Aorta (tissue), 5 donors: Measurements from ENCODE around the gene FIGNL2. TPM values are rescaled to one million over a fixed set of nuclear protein-coding genes. Genes with fewer than 3 reads are reported as not detected.
"Not testable (repeated sequence)": the region's sequence is repeated elsewhere in the genome, so short reads cannot be mapped to it uniquely, and the experiment has no call there.

Experiments used
- ATAC-seq: fragments of 200-7000 bp; cut with Tn5 transposase; one replicate; pipeline ENCODE4 v1.9.1; 2022; ENCODE audit warnings: moderate library complexity; ENCODE audit not compliant: low FRiP score
- DNase-seq, 2 donors: peaks; one replicate each; pipeline ENCODE4 v3.0.0-alpha.2; 2020
- H3K27ac ChIP-seq, 2 donors: one replicate each; pipeline ENCODE4 v1.5.1; 2013; ENCODE audit warnings: low read length in 2 of 2, mild to moderate bottlenecking in 2 of 2, moderate library complexity in 2 of 2, control low read depth in 1 of 2, inconsistent platforms in 1 of 2, low read depth in 1 of 2
- H3K27me3 ChIP-seq, 2 donors: one replicate each; pipeline ENCODE4 v1.6.1; 2013; ENCODE audit warnings: control low read depth in 1 of 2, low read length in 1 of 2, mild to moderate bottlenecking in 1 of 2, moderate library complexity in 1 of 2; ENCODE audit not compliant: insufficient read depth in 2 of 2, control insufficient read depth in 1 of 2
- H3K36me3 ChIP-seq, 2 donors: one replicate each; pipeline ENCODE4 v1.6.1; 2013; ENCODE audit warnings: control low read depth in 1 of 2, low read length in 1 of 2, mild to moderate bottlenecking in 1 of 2; ENCODE audit not compliant: insufficient read depth in 2 of 2, control insufficient read depth in 1 of 2
- H3K4me1 ChIP-seq, 2 donors: one replicate each; pipeline ENCODE4 v1.6.1; 2013; ENCODE audit warnings: low read length in 2 of 2, control low read depth in 1 of 2, mild to moderate bottlenecking in 1 of 2, moderate library complexity in 1 of 2; ENCODE audit not compliant: insufficient read depth in 2 of 2, control insufficient read depth in 1 of 2
- H3K4me3 ChIP-seq, 2 donors: one replicate each; pipeline ENCODE4 v1.5.1; 2013; ENCODE audit warnings: low read length in 2 of 2, control low read depth in 1 of 2, mild to moderate bottlenecking in 1 of 2
- H3K9me3 ChIP-seq: one replicate; pipeline ENCODE4 v1.6.1; 2013; ENCODE audit warnings: mild to moderate bottlenecking, low read length; ENCODE audit not compliant: control insufficient read depth
- WGBS, 2 donors: extraction: QIAGEN DNeasy Blood & Tissue Kit; methylation state at CpG; one replicate each; pipeline ENCODE4 v1.1.7; 2013; 5-methylcytosine and 5-hydroxymethylcytosine counted together
- intact Hi-C, 2 donors: fragments of 100-400 bp; cut with DNase I; formaldehyde crosslinking; loops; one replicate each; pipeline versions ENCODE4 v1.14.2 to v1.15.0; 2022
- polyA plus RNA-seq, 2 donors: library from polyadenylated mRNA; stranded (reverse); fragments of 200-250 nt; gene quantifications; one replicate each; pipeline ENCODE4 v1.2.3, GENCODE V29; 2013
- total RNA-seq, 2 donors: library from RNA; stranded (reverse); fragmentation: NEBNext Ultra II Directional; extraction: Animal tissue kit (Norgen Biotek cat#: 25700); gene quantifications; one replicate each; pipeline ENCODE4 v1.2.1, GENCODE V29; 2021
- donor health status: healthy with polysubstance abuse.
- donor health status: Bipolar disorder and iron deficiency.
- donor health status: DM: no; HTN: no; CAD: no.
- donor health status: DM: no; HTN: no; CAD: no.
- donor health status: DM: yes; HTN: yes; CAD: no.

Gene FIGNL2
- total and polyA plus RNA-seq, 4 donors: 0.08 to 2.1 (median 1.0) TPM; not detected in 1

DNA sequence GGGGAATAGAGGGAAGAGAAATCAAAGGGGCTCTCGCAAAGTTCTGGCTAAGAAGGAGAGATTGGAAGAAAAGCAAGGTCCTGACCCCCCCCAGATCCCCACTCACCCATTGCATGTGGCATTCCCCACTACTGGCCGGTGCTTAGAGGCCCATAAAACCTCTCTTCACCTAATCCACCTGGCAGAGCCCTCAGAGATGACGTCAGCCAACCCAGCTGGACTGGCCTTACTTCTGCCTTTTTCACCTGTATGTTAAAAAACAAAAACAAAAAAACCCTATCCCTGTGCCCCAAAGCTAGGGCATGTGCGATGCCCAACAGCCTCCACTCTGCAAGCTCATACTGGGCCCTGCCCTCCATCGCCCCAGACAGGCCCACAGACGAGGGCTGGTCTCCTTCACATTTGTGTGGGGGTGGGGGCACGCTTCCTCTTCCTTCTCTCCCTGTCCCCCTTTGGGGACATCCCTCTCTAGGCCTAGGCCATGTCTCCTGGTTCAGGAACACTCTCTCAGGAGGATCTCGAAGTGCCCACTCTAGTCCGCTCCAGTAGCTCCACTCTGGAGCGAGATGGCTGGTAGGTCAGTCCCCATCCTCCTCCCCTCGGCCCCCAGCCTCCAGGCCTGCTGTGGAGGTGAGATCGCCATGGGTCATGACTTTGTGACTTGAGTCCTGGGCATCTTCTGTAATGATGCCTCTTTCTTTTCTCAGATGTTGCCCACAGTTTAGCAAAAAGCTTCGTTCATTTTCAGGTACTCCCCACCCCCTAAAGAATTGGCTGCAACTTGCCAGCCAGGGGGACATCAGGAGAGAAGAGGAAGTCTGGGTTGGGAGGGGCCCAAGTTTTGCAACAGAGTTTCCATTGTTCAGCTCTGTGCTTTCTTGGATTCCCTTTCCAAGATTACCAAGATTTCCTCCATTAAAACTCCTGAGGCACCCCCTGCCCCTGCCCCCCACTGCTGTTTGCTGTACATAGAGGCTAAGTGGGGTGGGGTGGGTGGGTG lies 37.0 kb downstream of the FIGNL2 start:
- no peak for DNase-seq

DNA sequence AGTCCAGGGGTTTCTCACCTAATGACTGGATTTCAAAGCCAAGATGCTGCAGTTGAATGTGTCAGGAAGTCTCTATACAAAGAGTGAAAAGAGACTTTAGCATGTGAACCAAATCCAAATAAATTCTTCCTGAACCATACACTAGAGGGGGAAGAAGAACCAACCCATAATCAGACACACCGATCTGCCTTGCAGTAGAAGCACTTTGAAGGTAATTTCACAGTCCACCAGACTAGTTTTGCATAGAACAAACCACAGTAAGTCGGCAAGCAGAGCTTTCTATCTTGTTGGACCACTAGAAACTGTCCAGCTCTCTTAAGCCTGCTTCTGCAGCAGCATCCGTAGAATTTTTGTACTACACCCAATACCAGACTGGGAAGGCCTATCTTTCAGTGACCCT lies 39.3 kb downstream of the FIGNL2 start:
- Histone ChIP-seq H3K4me1 (no peaks in the 10 kb centered on the region), H3K27ac (no peak overlapping the region), H3K4me3 (no peak overlapping the region), H3K27me3 (no peaks in the 10 kb centered on the region), H3K36me3 (no peaks in the 10 kb centered on the region), H3K9me3 (no peaks in the 10 kb centered on the region)
- ATAC-seq (no peak), DNase-seq (no peak)
- WGBS, 2 donors: 80 to 85% methylated on average over 3 of the region's 3 CpGs
- intact Hi-C loops: no loop called here

More for the DNA sequence above, 37.0 kb downstream of the FIGNL2 start:
- WGBS, 2 donors: 83 to 84% methylated on average over 13 of the region's 13 CpGs
- Histone ChIP-seq H3K36me3 (no peaks in the 10 kb centered on the region), H3K27ac (no peak overlapping the region), H3K9me3 (no peaks in the 10 kb centered on the region), H3K4me3 (no peak overlapping the region), H3K27me3 (no peaks in the 10 kb centered on the region), H3K4me1 (no peaks in the 10 kb centered on the region)
- ATAC-seq: no peak
- intact Hi-C loops: loop anchor here in 1 of 2 donors (10.0 kb wide), 1 partner anchor 277 kb away; no protein-coding TSS in a partner anchor

DNA sequence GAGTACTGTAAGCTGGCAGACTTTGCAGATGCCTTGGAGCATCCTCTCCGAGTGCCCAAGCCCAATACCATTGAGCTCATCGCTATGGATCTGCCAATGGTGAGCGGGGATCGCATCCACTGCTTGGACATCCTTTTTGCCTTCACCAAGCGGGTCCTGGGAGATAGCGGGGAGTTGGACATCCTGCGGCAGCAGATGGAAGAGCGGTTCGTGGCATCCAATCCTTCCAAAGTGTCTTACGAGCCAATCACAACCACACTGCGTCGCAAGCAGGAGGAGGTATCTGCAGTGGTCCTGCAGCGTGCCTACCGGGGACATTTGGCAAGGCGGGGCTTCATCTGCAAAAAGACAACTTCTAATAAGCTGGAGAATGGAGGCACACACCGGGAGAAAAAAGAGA lies 41.6 kb downstream of the FIGNL2 start:
- Histone ChIP-seq H3K9me3 (no peaks in the 10 kb centered on the region), H3K27ac (no peak overlapping the region), H3K27me3 (no peaks in the 10 kb centered on the region), H3K36me3 (no peaks in the 10 kb centered on the region), H3K4me1 (no peaks in the 10 kb centered on the region), H3K4me3 (no peak overlapping the region)
- intact Hi-C loops: no loop called here
- WGBS, 2 donors: 93 to 94% methylated on average over 16 of the region's 16 CpGs
- ATAC-seq: no peak
- DNase-seq: no peak

DNA sequence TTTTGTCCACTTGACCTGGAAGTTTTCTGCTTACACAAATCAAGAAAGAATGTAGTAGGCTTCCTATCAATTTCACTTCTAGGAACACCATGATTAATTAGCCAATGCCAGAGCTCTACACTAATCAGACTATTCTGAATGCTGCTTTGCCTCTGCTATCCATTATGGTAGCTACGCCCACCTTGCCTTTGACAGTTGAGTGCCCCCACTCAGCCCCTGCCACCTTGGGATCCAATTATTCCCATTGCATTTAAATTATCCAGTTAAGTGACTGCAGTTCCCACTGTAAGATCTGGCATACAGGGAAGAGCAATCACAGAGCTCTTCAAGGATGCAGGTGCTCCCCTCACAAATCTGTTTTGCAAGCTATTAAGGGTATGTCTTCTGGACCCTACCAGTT lies 47.5 kb downstream of the FIGNL2 start:
- no peak for ATAC-seq
- 93 to 97% methylated on average over 1 of the region's 1 CpG for WGBS, 2 donors

DNA sequence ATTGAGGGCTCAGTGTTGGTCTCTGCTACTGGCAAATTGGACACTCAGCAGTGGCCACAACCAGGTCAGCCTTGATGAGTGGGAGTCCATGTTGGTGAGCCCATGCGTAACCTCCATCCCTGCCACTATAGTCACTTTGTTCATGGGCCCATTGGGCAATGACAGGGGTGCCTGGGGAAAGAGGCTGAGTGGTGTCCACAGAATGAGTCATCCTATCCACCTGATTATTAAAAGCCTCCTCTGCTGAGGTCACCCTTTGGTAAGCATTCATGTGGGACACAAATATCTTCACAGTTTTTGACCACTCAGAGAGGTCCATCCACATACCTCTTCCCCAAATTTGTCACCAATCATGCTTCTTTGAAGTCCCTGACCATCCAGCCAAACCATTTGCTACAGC lies 50.0 kb downstream of the FIGNL2 start:
- Histone ChIP-seq H3K27ac (no peak overlapping the region), H3K36me3 (no peaks in the 10 kb centered on the region), H3K4me3 (no peak overlapping the region), H3K27me3 (no peaks in the 10 kb centered on the region), H3K4me1 (no peaks in the 10 kb centered on the region), H3K9me3 (no peaks in the 10 kb centered on the region)
- intact Hi-C loops: no loop called here
- ATAC-seq (no peak), DNase-seq (no peak)
- WGBS, 2 donors: 95 to 100% methylated on average over 1 of the region's 1 CpG

More for the DNA sequence above, 47.5 kb downstream of the FIGNL2 start:
- no peaks in the 10 kb centered on the region for H3K9me3 ChIP-seq
- no peak overlapping the region for H3K4me3 ChIP-seq
- no peak overlapping the region for H3K27ac ChIP-seq
- intact Hi-C loops: no loop called here
- no peaks in the 10 kb centered on the region for H3K4me1 ChIP-seq
- DNase-seq: no peak
- H3K27me3 ChIP-seq: no peaks in the 10 kb centered on the region
- no peaks in the 10 kb centered on the region for H3K36me3 ChIP-seq

DNA sequence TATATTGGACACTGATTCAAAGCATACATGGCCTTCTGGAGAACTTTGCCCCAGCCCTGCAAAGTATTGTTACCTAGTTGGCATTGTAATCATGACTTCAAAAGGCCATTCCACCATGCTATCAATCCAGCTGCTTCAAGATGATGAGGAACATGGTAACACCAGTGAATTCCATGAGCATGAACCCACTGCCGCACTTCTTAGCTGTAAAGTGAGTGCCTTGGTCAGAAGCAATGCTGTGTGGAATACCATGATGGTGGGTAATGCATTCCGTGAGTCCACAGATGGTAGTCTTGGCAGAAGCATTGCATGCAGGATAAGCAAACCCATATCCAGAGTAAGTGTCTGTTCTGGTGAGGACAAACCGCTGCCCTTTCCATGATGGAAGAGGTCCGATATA lies 50.5 kb downstream of the FIGNL2 start:
- H3K27ac ChIP-seq, intact Hi-C loops: not testable (repeated sequence)
- WGBS, 2 donors: 93 to 95% methylated on average over 4 of the region's 4 CpGs

DNA sequence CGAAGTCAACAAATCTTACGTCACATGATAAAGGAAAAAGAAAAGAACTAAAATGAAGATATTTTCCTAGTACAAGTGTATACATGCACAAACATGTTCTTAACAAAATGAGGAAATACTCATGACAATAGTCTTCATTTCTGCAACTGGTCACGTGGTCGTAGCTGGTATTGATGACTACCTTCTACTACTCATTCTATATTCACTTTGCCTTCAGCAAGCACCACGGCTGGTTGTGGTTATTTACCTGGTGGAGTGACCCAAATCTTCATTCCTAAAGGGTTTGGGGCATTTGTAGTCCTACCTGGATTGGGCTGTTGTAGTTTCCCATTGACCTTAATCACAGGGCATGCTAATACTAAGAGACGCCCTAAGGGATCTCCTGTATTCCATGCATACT lies 51.2 kb downstream of the FIGNL2 start:
- no peak overlapping the region for H3K4me3 ChIP-seq
- DNase-seq: no peak
- H3K4me1 ChIP-seq: no peaks in the 10 kb centered on the region
- 90 to 91% methylated on average over 6 of the region's 6 CpGs for WGBS, 2 donors
- intact Hi-C loops: no loop called here
- H3K9me3 ChIP-seq: no peaks in the 10 kb centered on the region
- no peaks in the 10 kb centered on the region for H3K27me3 ChIP-seq
- no peak overlapping the region for H3K27ac ChIP-seq
- ATAC-seq: no peak
- no peaks in the 10 kb centered on the region for H3K36me3 ChIP-seq

More for the DNA sequence above, 50.5 kb downstream of the FIGNL2 start:
- not testable (repeated sequence) for DNase-seq, H3K4me1 ChIP-seq, H3K9me3 ChIP-seq, H3K36me3 ChIP-seq, H3K4me3 ChIP-seq, H3K27me3 ChIP-seq, ATAC-seq

DNA sequence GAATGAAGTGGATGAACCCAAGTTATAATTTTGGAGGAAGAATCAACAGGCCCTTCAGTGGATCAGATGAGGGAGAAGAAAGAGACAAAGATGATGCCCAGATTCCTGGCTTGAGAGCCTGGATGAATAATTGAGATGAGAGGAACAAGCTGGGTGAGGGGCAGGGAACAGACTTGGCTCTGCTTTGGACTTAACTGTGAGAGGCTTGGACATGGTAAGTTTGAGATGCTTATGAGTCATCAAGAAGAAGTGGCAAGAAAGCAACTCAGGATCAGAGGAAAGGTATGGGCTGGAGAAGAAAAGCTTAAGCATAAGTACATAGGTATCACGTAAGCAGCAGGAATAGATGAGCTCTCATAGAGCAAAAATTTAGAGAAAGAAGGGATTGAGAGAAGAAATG lies 55.3 kb downstream of the FIGNL2 start:
- no peak for ATAC-seq
- WGBS, 2 donors: 92 to 100% methylated on average over 1 of the region's 1 CpG
- intact Hi-C loops: no loop called here

DNA sequence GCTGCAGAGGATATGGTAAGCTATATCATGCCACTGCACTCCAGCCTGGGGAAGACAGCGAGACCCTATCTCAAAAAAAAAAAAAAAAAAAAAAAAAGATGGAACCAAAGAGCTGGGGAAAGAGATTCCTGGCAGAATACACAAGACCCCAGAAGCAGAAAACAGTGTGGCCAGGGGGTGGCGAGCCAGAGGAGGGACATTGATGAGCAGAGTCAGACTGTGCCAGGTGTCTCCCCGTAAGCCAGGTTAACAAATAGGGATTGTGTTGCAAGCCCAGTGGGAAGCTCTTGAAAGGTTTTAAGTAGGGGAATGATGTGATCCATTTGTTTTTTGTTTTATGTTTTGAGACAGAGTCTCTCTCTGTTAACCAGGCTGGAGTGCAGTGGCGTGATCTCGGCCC lies 56.1 kb downstream of the FIGNL2 start:
- H3K27ac ChIP-seq: no peak overlapping the region
- H3K36me3 ChIP-seq: no peaks in the 10 kb centered on the region
- ATAC-seq: no peak
- DNase-seq: no peak
- H3K9me3 ChIP-seq: peaks cover 1% of the 10 kb centered on the region
- intact Hi-C loops: no loop called here
- H3K4me3 ChIP-seq: no peak overlapping the region
- H3K27me3 ChIP-seq: no peaks in the 10 kb centered on the region
- WGBS, 2 donors: 96 to 99% methylated on average over 5 of the region's 5 CpGs
- H3K4me1 ChIP-seq: no peaks in the 10 kb centered on the region

More for the DNA sequence above, 55.3 kb downstream of the FIGNL2 start:
- no peaks in the 10 kb centered on the region for H3K27me3 ChIP-seq
- peaks cover 1% of the 10 kb centered on the region for H3K9me3 ChIP-seq
- no peak for DNase-seq
- H3K27ac ChIP-seq: no peak overlapping the region
- no peak overlapping the region for H3K4me3 ChIP-seq
- no peaks in the 10 kb centered on the region for H3K36me3 ChIP-seq
- no peaks in the 10 kb centered on the region for H3K4me1 ChIP-seq
